LoVo (cell line): ENCODE results near the gene NR2F2.
"Not testable (repeated sequence)": the region's sequence is repeated elsewhere in the genome, so short reads cannot be mapped to it uniquely, and the experiment has no call there.

Source experiments
- DNase-seq: peaks from one replicate; pipeline ENCODE4 v3.0.0-alpha.2; 2016; ENCODE audit warnings: low spot score

NR2F2 gene

DNA sequence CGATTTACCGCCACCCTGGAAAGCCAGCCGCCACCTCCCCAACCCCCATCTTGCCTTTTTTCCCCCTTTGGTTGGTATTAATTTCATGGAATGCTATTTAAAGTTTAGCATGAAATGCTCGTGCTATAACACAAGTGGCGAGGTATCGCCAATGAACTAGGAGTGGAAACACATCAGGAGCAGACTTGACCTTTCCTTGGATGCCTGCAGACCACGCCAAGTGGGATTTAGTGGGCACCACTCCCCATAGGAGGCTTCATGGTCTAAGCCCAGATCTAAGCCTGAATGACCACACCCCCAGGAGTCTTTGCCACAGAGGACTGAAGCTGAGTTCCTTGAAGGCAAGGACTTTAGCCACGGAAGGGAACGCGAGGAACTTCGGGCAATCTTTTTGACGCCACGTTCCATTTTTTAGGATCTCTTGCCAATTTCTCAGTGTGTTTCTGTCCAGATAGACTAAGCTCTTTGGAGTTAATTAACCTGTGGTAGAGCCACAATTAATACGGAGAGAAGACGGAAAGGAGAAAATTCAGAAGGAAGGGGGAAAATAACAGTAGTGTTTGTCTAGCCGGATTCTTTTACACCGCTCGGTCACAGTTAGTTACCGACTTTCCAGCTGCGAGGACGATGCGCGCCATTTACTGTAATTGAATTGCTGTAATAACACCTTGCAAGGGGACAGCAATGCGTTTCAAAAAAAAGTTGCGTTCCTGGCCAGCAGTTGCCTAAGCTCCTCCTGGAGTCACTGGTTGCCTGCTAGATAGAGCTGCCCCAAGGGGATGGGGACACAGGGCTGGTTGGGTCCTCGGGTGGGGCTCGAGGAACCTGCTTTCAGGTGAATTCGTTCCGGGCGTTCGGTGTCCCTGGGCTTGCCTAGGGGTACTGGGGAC lies 37.1 kb downstream of the NR2F2 start:
- no peak for DNase-seq

DNA sequence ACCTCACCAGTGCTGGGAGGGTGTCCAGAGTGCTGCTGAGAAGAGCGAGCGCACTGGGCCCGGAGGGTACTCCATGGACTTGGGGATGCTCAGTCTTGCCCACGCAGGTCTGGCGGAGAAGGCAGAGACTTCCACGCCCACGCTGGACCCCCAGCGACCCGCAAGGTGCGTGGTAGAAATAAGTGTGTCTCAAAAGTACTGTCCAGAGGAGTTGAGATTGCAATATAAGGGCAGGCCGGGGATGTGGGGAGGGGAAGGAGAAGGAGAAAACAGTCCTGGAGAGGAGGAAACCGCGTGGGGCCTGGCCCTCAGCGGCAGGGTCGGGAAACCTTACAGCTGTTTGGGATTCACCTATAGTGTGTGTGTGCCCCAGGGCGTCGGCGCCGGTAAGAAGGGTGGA lies 38.9 kb downstream of the NR2F2 start:
- DNase-seq: no peak

DNA sequence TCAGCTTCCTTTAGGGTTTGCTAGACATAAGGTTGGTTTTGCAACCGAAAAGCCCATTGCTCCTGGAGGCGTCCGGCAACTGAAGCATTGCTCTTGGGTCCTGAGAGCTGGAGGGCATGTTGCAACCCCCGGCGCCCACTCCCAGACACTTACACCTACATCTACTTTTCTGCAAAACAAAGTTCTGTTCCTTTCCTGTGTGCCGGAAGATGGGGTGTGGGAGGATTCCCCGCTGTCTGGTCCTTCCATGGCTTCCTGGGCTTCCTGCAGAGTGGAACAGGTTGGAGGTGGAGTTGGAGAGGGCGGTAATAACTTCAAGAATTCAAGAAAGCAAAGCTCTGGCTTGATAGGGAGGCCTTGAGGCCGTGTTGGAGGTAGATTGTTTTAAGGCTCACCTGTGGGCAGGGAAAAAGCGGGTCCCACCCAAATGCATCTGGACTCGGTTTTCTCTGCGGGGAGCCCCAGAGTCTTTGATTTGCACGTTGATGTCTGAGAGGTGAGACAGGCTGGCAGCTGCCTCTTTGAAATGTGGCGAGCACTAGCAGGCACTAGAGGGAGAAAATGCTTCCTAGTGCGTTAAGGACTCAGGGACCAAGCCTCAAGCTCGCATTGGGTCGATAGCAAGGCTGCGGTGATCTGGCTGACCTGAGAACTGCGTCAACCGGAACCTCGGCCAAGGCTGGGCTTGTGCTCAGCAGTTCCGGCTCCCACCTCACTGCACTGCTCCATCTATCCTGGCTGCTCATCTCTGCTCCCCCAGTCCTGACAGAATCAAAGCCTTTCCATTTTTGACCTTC lies 39.5 kb downstream of the NR2F2 start:
- no peak for DNase-seq

DNA sequence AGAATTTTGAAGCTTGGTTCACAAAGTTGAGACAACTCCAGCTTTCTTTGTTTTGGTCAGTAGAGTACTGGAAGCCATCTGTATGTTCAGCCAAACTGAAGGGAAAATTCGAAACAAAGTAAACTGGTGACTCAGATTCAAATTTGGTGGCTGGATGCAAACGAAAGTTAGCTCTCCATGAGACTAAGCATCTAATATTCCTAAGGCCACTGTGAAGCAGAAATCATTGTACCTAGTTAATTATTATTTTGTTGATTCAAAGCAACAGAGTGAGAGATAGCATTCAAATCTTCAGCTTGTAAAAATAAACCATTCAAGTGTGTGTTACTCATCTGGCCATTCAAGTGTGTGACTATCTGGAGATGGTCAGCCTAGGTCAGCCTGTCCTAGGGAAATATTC lies 42.1 kb downstream of the NR2F2 start:
- no peak for DNase-seq

DNA sequence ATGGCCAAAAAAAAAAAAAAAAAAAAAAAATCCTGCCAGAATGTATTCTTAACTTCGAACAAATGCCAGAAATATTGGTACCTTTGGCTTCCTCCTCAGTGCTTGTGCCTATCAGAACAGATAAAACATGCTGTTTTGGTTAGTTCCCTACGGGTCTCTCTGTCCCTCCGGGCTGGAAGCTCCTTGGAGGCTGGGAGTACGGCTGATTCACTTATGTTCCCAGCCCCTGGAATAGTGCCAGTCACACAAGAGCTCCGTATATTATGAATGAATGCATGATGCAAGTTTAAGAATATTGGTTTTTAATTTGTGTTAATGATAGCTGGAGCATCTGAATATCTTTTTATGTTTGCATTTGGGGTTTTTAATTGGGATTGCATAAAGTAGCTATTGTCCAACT lies 44.0 kb downstream of the NR2F2 start:
- no peak for DNase-seq

DNA sequence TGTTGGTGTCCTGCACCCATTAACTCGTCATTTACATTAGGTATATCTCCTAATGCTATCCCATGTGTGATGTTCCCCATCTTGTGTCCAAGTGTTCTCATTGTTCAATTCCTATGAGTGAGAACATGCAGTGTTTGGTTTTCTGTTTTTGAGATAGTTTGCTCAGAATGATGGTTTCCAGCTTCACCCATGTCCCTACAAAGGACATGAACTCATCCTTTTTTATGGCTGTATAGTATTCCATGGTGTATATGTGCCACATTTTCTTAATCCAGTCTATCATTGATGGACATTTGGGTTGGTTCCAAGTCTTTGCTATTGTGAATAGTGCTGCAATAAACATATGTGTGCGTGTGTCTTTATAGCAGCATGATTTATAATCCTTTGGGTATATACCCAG lies 49.1 kb downstream of the NR2F2 start:
- not testable (repeated sequence) for DNase-seq

DNA sequence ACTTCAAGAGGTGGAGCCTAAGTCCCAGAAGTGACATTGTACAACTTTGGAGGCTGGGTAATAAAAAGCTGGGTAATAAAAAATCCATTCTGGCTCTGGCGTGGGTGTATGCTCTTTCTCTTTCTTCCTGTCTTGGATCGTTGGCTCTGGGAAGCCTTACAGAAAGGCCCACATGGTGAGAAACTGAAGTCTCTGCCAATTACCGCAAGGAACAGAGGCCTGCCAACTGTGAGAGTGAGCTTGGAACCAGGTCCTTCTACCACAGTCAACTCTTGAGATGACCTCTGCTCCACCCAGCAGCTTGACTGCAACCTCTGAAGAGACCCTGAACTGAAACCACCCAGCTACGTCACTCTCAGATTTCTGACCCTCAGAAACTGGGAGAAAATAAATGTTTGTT lies 51.0 kb downstream of the NR2F2 start:
- DNase-seq: no peak

DNA sequence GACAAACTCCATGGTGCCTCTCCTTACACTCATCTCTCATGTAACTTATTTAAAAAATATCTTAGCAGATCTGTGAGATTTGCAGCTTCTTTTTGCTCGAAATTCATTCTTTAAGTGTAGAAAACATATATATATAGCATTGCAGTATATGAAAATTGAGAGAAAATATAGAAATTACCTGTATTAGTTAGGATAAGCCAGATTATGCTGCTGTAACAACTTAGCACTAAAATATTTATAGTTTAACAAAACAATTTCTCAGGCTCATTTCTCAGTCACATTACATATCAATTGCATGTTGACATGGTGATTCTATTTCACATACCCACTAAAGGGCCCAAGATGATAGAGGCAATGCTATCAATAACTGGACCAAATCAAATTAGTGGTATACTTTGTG lies 54.7 kb downstream of the NR2F2 start:
- no peak for DNase-seq

DNA sequence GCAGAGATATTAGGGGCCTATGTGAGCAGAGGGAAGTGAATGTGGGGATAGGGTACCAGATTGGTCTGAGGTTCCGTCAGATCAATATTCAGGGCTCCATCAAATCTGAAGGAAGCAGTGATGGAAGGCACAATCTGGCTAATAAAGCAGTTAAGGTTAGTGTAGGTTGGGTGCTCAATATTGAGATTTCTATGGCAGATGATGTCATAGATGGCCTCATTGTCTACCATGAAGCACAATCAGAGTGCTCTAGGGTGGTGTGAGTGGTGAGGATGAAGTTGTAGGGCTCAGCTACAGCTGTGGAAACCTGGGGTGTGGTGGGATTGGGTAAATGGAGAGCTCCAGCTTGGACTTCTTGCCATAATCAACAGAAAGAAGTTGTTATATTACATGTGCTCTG lies 58.2 kb downstream of the NR2F2 start:
- no peak for DNase-seq
